ENCODE data around the gene CASK. TPM values are rescaled to one million over a fixed set of nuclear protein-coding genes. Genes with fewer than 3 reads are reported as not detected.

CASK gene
- total and polyA plus RNA-seq, 5 donors from 2014 or later: 8.4 to 168 (median 20.2) TPM

DNA sequence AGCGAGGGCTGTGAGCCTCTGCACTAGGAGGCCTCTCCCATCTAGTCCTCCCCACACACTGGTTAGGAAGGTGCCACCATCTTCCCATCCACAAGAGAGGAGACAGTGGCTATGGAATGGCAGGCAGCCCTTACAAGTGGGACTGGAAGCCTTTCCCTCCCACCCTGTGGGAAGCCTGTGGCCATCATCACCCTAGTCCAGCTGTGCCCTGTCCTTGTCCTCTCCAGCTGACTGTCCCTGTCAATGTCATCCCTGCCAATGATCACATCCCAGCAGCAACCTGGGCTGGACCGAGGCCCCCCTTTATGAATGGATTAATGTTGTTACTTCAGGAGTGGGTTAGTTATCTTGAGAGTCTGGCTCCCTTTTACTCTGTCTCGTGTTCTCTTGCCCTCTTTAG, 423.4 kb downstream of the CASK start:
- Mint-ChIP-seq H3K9me3 (peaks cover 0 to 2% (median 0%) of the 10 kb centered on the region in 7 donors), H3K4me1 (no peaks in the 10 kb centered on the region), H3K4me3 (no peak overlapping the region), H3K27ac (no peak overlapping the region), H3K27me3 (no peaks in the 10 kb centered on the region), H3K36me3 (no peaks in the 10 kb centered on the region)
- Histone ChIP-seq H3K4me3 (ENCODE audit: low read depth, low read length) (no peak overlapping the region), H3K9me3 (ENCODE audit: control insufficient read depth in 2 of 2, low read length in 2 of 2) (no peaks in the 10 kb centered on the region), H3K36me3 (ENCODE audit: control insufficient read depth, insufficient read depth, low read length) (no peaks in the 10 kb centered on the region), H3K27me3 (ENCODE audit: control insufficient read depth, insufficient read depth, low read length) (no peaks in the 10 kb centered on the region), H3K4me1 (ENCODE audit: control insufficient read depth, insufficient read depth, low read length, poor library complexity, severe bottlenecking) (no peaks in the 10 kb centered on the region), H3K27ac (ENCODE audit: insufficient read depth, low read length, poor library complexity, severe bottlenecking) (no peak overlapping the region)
- ATAC-seq (ENCODE audit: low read depth in 2 of 2) (no peak), DNase-seq (no peak)

- no peaks in the 10 kb centered on the region for H3K27me3 Mint-ChIP-seq
- Histone ChIP-seq H3K27me3 (ENCODE audit: control insufficient read depth, insufficient read depth, low read length) (no peaks in the 10 kb centered on the region), H3K36me3 (ENCODE audit: control insufficient read depth, insufficient read depth, low read length) (no peaks in the 10 kb centered on the region), H3K4me3 (ENCODE audit: low read depth, low read length) (no peak overlapping the region), H3K9me3 (ENCODE audit: control insufficient read depth in 2 of 2, low read length in 2 of 2) (no peaks in the 10 kb centered on the region), H3K27ac (ENCODE audit: insufficient read depth, low read length, poor library complexity, severe bottlenecking) (no peak overlapping the region), H3K4me1 (ENCODE audit: control insufficient read depth, insufficient read depth, low read length, poor library complexity, severe bottlenecking) (no peaks in the 10 kb centered on the region)
- no peak overlapping the region for H3K27ac Mint-ChIP-seq
- H3K9me3 Mint-ChIP-seq: peaks cover 0 to 2% (median 0%) of the 10 kb centered on the region in 7 donors
- no peaks in the 10 kb centered on the region for H3K4me1 Mint-ChIP-seq
- no peak overlapping the region for H3K4me3 Mint-ChIP-seq
- DNase-seq: no peak
- H3K36me3 Mint-ChIP-seq: no peaks in the 10 kb centered on the region
- ATAC-seq (ENCODE audit: low read depth in 2 of 2): no peak
These were observed 424.2 kb downstream of the CASK start for GRCh38 chrX:41499195-41499594.

GRCh38 chrX:41491267-41492004, 431.9 kb downstream of the CASK start:
- Mint-ChIP-seq H3K27ac (peak overlapping the region in 1 of 3 donors; percentile 71), H3K4me3 (no peak overlapping the region), H3K4me1 (no peaks in the 10 kb centered on the region), H3K27me3 (no peaks in the 10 kb centered on the region), H3K36me3 (no peaks in the 10 kb centered on the region), H3K9me3 (peaks cover 0 to 7% (median 0%) of the 10 kb centered on the region in 7 donors)
- H3K9me3 ChIP-seq (ENCODE audit: control insufficient read depth in 2 of 2, low read length in 2 of 2): no peaks in the 10 kb centered on the region
- DNase-seq (no peak), ATAC-seq (ENCODE audit: low read depth in 2 of 2) (no peak)
- no peak overlapping the region for H3K27ac ChIP-seq (ENCODE audit: insufficient read depth, low read length, poor library complexity, severe bottlenecking)
- H3K27me3 ChIP-seq (ENCODE audit: control insufficient read depth, insufficient read depth, low read length): no peaks in the 10 kb centered on the region
- no peak overlapping the region for H3K4me3 ChIP-seq (ENCODE audit: low read depth, low read length)
- H3K4me1 ChIP-seq (ENCODE audit: control insufficient read depth, insufficient read depth, low read length, poor library complexity, severe bottlenecking): no peaks in the 10 kb centered on the region
- no peaks in the 10 kb centered on the region for H3K36me3 ChIP-seq (ENCODE audit: control insufficient read depth, insufficient read depth, low read length)

- ATAC-seq (ENCODE audit: low read depth in 2 of 2): no peak
- no peak overlapping the region for H3K4me3 ChIP-seq (ENCODE audit: low read depth, low read length)
- no peaks in the 10 kb centered on the region for H3K27me3 Mint-ChIP-seq
These were observed 432.9 kb downstream of the CASK start for GRCh38 chrX:41490446-41490845.

DNA sequence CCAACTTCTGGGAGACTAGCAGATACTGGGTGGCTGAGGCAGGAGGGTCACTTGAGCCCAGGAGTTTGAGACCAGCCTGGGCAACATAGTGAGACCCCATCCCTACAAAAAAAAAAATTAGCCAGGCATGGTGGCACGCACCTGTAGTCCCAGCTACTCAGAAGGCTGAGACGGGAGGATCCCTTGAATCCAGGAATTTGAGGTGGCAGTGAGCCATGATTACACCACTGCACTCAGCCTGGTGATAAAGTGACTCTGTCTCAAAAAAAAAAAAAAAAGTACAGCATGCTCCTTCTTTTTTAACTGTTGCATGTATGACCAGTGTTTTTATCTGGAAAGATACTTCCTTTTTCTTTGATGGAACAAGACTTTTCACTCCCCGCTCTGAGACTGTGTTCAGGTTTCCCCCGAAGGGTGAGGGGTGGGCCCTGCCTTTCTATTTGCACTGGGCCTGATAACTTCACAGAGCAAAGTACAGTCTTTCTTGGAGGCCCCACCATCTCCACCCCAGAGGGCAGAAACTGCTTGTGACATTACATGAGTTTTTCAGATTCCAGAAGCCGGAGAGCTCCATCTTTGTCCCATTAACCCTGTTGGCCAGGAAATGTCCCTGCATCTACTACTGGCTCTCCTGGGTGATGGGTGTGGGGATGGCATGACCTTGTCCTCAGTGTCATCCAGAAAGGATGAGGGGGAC, 441.1 kb downstream of the CASK start:
- no peaks in the 10 kb centered on the region for H3K4me1 ChIP-seq (ENCODE audit: control insufficient read depth, insufficient read depth, low read length, poor library complexity, severe bottlenecking)
- no peaks in the 10 kb centered on the region for H3K9me3 ChIP-seq (ENCODE audit: control insufficient read depth in 2 of 2, low read length in 2 of 2)
- Mint-ChIP-seq H3K27ac (no peak overlapping the region), H3K27me3 (no peaks in the 10 kb centered on the region), H3K4me3 (no peak overlapping the region), H3K9me3 (peaks cover 0 to 4% (median 0%) of the 10 kb centered on the region in 7 donors), H3K4me1 (no peaks in the 10 kb centered on the region), H3K36me3 (no peaks in the 10 kb centered on the region)
- H3K4me3 ChIP-seq (ENCODE audit: low read depth, low read length): no peak overlapping the region
- no peaks in the 10 kb centered on the region for H3K36me3 ChIP-seq (ENCODE audit: control insufficient read depth, insufficient read depth, low read length)
- H3K27ac ChIP-seq (ENCODE audit: insufficient read depth, low read length, poor library complexity, severe bottlenecking): no peak overlapping the region
- ATAC-seq (ENCODE audit: low read depth in 2 of 2) (no peak), DNase-seq (no peak)
- no peaks in the 10 kb centered on the region for H3K27me3 ChIP-seq (ENCODE audit: control insufficient read depth, insufficient read depth, low read length)

More at GRCh38 chrX:41490446-41490845, 432.9 kb downstream of the CASK start:
- Histone ChIP-seq H3K4me1 (ENCODE audit: control insufficient read depth, insufficient read depth, low read length, poor library complexity, severe bottlenecking) (no peaks in the 10 kb centered on the region), H3K27ac (ENCODE audit: insufficient read depth, low read length, poor library complexity, severe bottlenecking) (no peak overlapping the region), H3K9me3 (ENCODE audit: control insufficient read depth in 2 of 2, low read length in 2 of 2) (no peaks in the 10 kb centered on the region), H3K27me3 (ENCODE audit: control insufficient read depth, insufficient read depth, low read length) (no peaks in the 10 kb centered on the region), H3K36me3 (ENCODE audit: control insufficient read depth, insufficient read depth, low read length) (no peaks in the 10 kb centered on the region)
- Mint-ChIP-seq H3K4me3 (no peak overlapping the region), H3K27ac (peak overlapping the region in 1 of 3 donors; percentile 71), H3K9me3 (peaks cover 0 to 7% (median 0%) of the 10 kb centered on the region in 7 donors), H3K36me3 (no peaks in the 10 kb centered on the region), H3K4me1 (no peaks in the 10 kb centered on the region)
- no peak for DNase-seq

DNA sequence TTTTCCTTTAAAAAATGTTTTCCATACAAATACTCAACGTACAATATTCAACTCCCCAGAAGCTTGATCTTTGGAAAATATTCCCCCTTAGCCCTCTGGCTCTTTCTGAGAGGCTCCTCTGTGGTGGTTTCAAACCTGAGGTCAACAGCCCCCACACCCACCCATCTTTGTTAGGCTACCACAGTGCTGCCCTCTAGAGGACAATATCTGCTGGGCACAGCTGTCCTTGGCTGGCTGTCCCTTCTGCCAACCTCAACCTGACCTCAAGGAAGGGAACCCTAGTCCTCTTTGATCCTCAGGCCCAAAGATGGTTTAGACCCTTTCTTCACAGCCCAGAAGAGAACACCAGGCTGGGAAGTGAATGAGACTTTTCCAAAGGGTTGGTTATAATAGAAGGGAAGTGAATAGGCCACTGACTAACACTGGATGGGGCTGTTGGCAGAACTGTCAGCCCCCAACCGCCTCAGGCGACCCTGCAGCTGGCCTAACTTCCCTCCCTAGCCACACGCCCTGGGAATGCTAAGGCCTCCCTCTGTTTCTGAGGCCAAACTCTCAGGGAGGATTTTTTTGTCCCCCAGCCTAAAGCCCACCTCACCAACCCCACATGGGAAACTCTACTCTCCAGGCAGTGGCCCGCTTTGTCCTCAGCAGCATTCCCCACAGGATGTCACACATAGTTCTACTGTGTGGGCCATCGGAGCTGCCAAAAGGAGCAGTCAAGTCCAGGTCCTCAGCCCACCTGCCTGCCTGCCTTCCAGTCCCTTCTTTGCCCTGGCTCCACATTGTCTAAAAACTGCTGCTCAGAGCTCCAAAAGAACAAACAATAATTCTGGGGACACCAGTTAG, 441.9 kb downstream of the CASK start:
- Mint-ChIP-seq H3K9me3 (peaks cover 0 to 2% (median 0%) of the 10 kb centered on the region in 7 donors), H3K4me1 (no peaks in the 10 kb centered on the region), H3K4me3 (no peak overlapping the region), H3K27ac (no peak overlapping the region), H3K36me3 (no peaks in the 10 kb centered on the region), H3K27me3 (no peaks in the 10 kb centered on the region)
- no peak overlapping the region for H3K4me3 ChIP-seq (ENCODE audit: low read depth, low read length)
- ATAC-seq (ENCODE audit: low read depth in 2 of 2) (no peak), DNase-seq (peak in 1 of 3 donors; percentile 30)
- H3K36me3 ChIP-seq (ENCODE audit: control insufficient read depth, insufficient read depth, low read length): no peaks in the 10 kb centered on the region
- no peaks in the 10 kb centered on the region for H3K9me3 ChIP-seq (ENCODE audit: control insufficient read depth in 2 of 2, low read length in 2 of 2)
- H3K27me3 ChIP-seq (ENCODE audit: control insufficient read depth, insufficient read depth, low read length): no peaks in the 10 kb centered on the region
- H3K27ac ChIP-seq (ENCODE audit: insufficient read depth, low read length, poor library complexity, severe bottlenecking): no peak overlapping the region
- H3K4me1 ChIP-seq (ENCODE audit: control insufficient read depth, insufficient read depth, low read length, poor library complexity, severe bottlenecking): no peaks in the 10 kb centered on the region

- Mint-ChIP-seq H3K4me3 (no peak overlapping the region), H3K27ac (no peak overlapping the region), H3K27me3 (no peaks in the 10 kb centered on the region), H3K36me3 (no peaks in the 10 kb centered on the region), H3K4me1 (no peaks in the 10 kb centered on the region), H3K9me3 (peaks cover 0 to 2% (median 0%) of the 10 kb centered on the region in 7 donors)
- no peak overlapping the region for H3K27ac ChIP-seq (ENCODE audit: insufficient read depth, low read length, poor library complexity, severe bottlenecking)
- no peak overlapping the region for H3K4me3 ChIP-seq (ENCODE audit: low read depth, low read length)
- no peaks in the 10 kb centered on the region for H3K27me3 ChIP-seq (ENCODE audit: control insufficient read depth, insufficient read depth, low read length)
- DNase-seq (no peak), ATAC-seq (ENCODE audit: low read depth in 2 of 2) (no peak)
- H3K4me1 ChIP-seq (ENCODE audit: control insufficient read depth, insufficient read depth, low read length, poor library complexity, severe bottlenecking): no peaks in the 10 kb centered on the region
- H3K36me3 ChIP-seq (ENCODE audit: control insufficient read depth, insufficient read depth, low read length): no peaks in the 10 kb centered on the region
- H3K9me3 ChIP-seq (ENCODE audit: control insufficient read depth in 2 of 2, low read length in 2 of 2): no peaks in the 10 kb centered on the region
These were observed 442.7 kb downstream of the CASK start for GRCh38 chrX:41480508-41481260.

Data from CD4-positive, CD25-positive, alpha-beta regulatory T cell (primary cell).